A673 (cell line): ENCODE results near the gene CLASP2.

ENCODE experiments used
- EZH2 ChIP-seq: fragments of 200-600 bp; sonication (generic); IDR thresholded peaks from 2 replicates; pipeline ENCODE4 v1.6.1; 2017; ENCODE audit warnings: borderline replicate concordance, low read depth, mild to moderate bottlenecking, mixed read lengths, antibody characterized with exemption, low read length; ENCODE audit not compliant: poor library complexity, severe bottlenecking
- TF ChIP-seq, protein P1 (sequence below): fragments of 300-800, 200-600 bp; sonication (generic); conservative IDR thresholded peaks from 2 replicates; pipeline ENCODE4 v1.5.1; 2017; ENCODE audit warnings: low read depth, mild to moderate bottlenecking, antibody characterized with exemption, low read length, moderate library complexity, mixed read lengths

DNA sequence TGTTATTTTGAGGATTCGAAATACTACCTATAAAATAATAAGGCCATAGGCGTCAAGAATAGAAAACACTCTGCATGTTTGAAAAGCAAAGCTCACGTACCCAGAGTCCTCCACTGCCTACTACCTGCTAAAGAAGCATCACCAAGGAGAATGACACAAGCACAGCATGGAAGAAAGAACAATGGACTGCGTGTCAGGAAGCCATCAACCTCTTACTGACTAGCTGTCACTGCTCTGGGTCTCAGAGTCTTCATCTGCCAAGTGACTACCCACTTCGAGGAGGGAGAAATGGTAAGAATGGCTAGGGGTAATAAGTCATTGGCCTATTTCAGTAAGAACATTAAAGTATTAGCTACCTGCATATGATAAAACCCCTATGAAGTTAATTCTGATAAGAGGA, 49.4 kb downstream of the CLASP2 start:
- TF ChIP-seq, protein P1, sequence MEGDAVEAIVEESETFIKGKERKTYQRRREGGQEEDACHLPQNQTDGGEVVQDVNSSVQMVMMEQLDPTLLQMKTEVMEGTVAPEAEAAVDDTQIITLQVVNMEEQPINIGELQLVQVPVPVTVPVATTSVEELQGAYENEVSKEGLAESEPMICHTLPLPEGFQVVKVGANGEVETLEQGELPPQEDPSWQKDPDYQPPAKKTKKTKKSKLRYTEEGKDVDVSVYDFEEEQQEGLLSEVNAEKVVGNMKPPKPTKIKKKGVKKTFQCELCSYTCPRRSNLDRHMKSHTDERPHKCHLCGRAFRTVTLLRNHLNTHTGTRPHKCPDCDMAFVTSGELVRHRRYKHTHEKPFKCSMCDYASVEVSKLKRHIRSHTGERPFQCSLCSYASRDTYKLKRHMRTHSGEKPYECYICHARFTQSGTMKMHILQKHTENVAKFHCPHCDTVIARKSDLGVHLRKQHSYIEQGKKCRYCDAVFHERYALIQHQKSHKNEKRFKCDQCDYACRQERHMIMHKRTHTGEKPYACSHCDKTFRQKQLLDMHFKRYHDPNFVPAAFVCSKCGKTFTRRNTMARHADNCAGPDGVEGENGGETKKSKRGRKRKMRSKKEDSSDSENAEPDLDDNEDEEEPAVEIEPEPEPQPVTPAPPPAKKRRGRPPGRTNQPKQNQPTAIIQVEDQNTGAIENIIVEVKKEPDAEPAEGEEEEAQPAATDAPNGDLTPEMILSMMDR = no peak
- TF ChIP-seq EZH2 = no peak
